Left colon (tissue), 2 donors: Measurements from ENCODE around the gene TSPEAR. TPM values are rescaled to one million over a fixed set of nuclear protein-coding genes. Genes with fewer than 3 reads are reported as not detected.
"Not testable (repeated sequence)": the region's sequence is repeated elsewhere in the genome, so short reads cannot be mapped to it uniquely, and the experiment has no call there.

Source experiments
- ATAC-seq: fragments of 200-7000 bp; cut with Tn5 transposase; one replicate; pipeline ENCODE4 v1.9.1; 2020; ENCODE audit warnings: mild to moderate bottlenecking, moderate library complexity
- DNase-seq, 2 donors: peaks; one replicate each; pipeline ENCODE4 v3.0.0-alpha.2; 2020
- intact Hi-C, 2 donors: fragments of 100-400 bp; cut with DNase I in 1 of 2; cut with micrococcal nuclease in 1 of 2; formaldehyde crosslinking; loops; one replicate each; pipeline versions ENCODE4 v1.11.2 to v1.14.0; 2022; cut with DNase I, micrococcal nuclease
- total RNA-seq, 2 donors: library from RNA; stranded (reverse); fragmentation: NEBNext Ultra II Directional; extraction: Animal tissue kit (Norgen Biotek cat#: 25700); gene quantifications; one replicate each; pipeline ENCODE4 v1.2.1, GENCODE V29; 2021
- donor health status: DM: no; HTN: no; CAD: no.
- donor health status: DM: yes; HTN: yes; CAD: no.

Gene TSPEAR
- total RNA-seq, 2 donors from 2014 or later: 0.09 TPM; not detected in 1

- DNase-seq, ATAC-seq, intact Hi-C loops: not testable (repeated sequence)
Measured at GRCh38 chr21:44646366-44647221, 64.8 kb downstream of the TSPEAR start, which contains the start of gene KRTAP10-11. Gene KRTAP10-11, plus strand, starts transcription at chr21:44646414. Its CDS starts 45 bp downstream, at chr21:44646459.

- no peak for DNase-seq
- intact Hi-C loops: no loop called here
- no peak for ATAC-seq
Measured at GRCh38 chr21:44644878-44645277, 66.5 kb downstream of the TSPEAR start.

GRCh38 chr21:44643741-44644310 lies 67.5 kb downstream of the TSPEAR start:
- DNase-seq (no peak), ATAC-seq (no peak)
- intact Hi-C loops: no loop called here

- DNase-seq (no peak), ATAC-seq (no peak)
- intact Hi-C loops: no loop called here
Measured at GRCh38 chr21:44640761-44641160, 70.6 kb downstream of the TSPEAR start.

- ATAC-seq (no peak), DNase-seq (no peak)
- intact Hi-C loops: no loop called here
Measured at GRCh38 chr21:44639331-44639655, 72.1 kb downstream of the TSPEAR start.

GRCh38 chr21:44638506-44639330 lies 72.7 kb downstream of the TSPEAR start:
- ATAC-seq, DNase-seq, intact Hi-C loops: not testable (repeated sequence)

GRCh38 chr21:44637851-44638348 lies 73.5 kb downstream of the TSPEAR start:
- ATAC-seq, intact Hi-C loops: not testable (repeated sequence)

GRCh38 chr21:44637018-44637850 lies 74.1 kb downstream of the TSPEAR start, which contains the start of gene KRTAP10-10:
Gene KRTAP10-10, plus strand, starts transcription at chr21:44637356. Its CDS starts 62 bp downstream, at chr21:44637418.
- DNase-seq (no peak), ATAC-seq (no peak)
- intact Hi-C loops: no loop called here

More at GRCh38 chr21:44637851-44638348, 73.5 kb downstream of the TSPEAR start:
- DNase-seq: not testable (repeated sequence)

- intact Hi-C loops: no loop called here
- no peak for DNase-seq
- no peak for ATAC-seq
Measured at GRCh38 chr21:44636209-44637017, 75.0 kb downstream of the TSPEAR start.

GRCh38 chr21:44632067-44632466 lies 79.3 kb downstream of the TSPEAR start:
- intact Hi-C loops: no loop called here
- ATAC-seq (no peak), DNase-seq (no peak)

GRCh38 chr21:44630440-44630839 lies 80.9 kb downstream of the TSPEAR start:
- ATAC-seq (no peak), DNase-seq (no peak)
- intact Hi-C loops: no loop called here

- ATAC-seq: no peak
- intact Hi-C loops: no loop called here
- DNase-seq: no peak
Measured at GRCh38 chr21:44628707-44629391, 82.5 kb downstream of the TSPEAR start.

- intact Hi-C loops: not testable (repeated sequence)
Measured at GRCh38 chr21:44627831-44628233, 83.5 kb downstream of the TSPEAR start.

GRCh38 chr21:44627181-44627822 lies 84.1 kb downstream of the TSPEAR start:
- intact Hi-C loops, ATAC-seq, DNase-seq: not testable (repeated sequence)

More at GRCh38 chr21:44627831-44628233, 83.5 kb downstream of the TSPEAR start:
- not testable (repeated sequence) for ATAC-seq, DNase-seq

- ATAC-seq: no peak
- intact Hi-C loops: no loop called here
Measured at GRCh38 chr21:44626673-44627143, 84.7 kb downstream of the TSPEAR start, which contains the start of gene KRTAP10-9. Gene KRTAP10-9, plus strand, starts transcription at chr21:44627093. Its CDS starts 79 bp downstream, at chr21:44627172.

GRCh38 chr21:44626262-44626661 lies 85.1 kb downstream of the TSPEAR start:
- ATAC-seq: no peak
- intact Hi-C loops: no loop called here
- no peak for DNase-seq

More at GRCh38 chr21:44626673-44627143, 84.7 kb downstream of the TSPEAR start, which contains the start of gene KRTAP10-9:
- DNase-seq: no peak
